Measurements from ENCODE around the gene EFS.

The EFS gene

GRCh38 chr14:23405516-23406025 is 40.6 kb upstream of the EFS start:
- no peak for DNase-seq (ENCODE audit: low read depth)
- TF ChIP-seq POLR2A (IDR thresholded peaks at IDR 0.05; ENCODE audit: extremely low read depth, insufficient read length) (no peak), MAX (IDR thresholded peaks at IDR 0.05; ENCODE audit: low read depth, low read length) (no peak), MYC (IDR thresholded peaks at IDR 0.05; ENCODE audit: low read depth, low read length) (no peak), CTCF (IDR thresholded peaks at IDR 0.05; ENCODE audit: low read depth, low read length) (no peak)
- H3K4me3 ChIP-seq (ENCODE audit: low read depth, low read length), result no peak overlapping the region

GRCh38 chr14:23405096-23405495 is 40.1 kb upstream of the EFS start:
- TF ChIP-seq CTCF (IDR thresholded peaks at IDR 0.05; ENCODE audit: low read depth, low read length) (no peak), POLR2A (IDR thresholded peaks at IDR 0.05; ENCODE audit: extremely low read depth, insufficient read length) (no peak), MAX (IDR thresholded peaks at IDR 0.05; ENCODE audit: low read depth, low read length) (no peak), MYC (IDR thresholded peaks at IDR 0.05; ENCODE audit: low read depth, low read length) (no peak)
- DNase-seq (ENCODE audit: low read depth), result no peak
- no peak overlapping the region for H3K4me3 ChIP-seq (ENCODE audit: low read depth, low read length)

GRCh38 chr14:23404331-23404900 is 39.4 kb upstream of the EFS start:
- TF ChIP-seq MYC (IDR thresholded peaks at IDR 0.05; ENCODE audit: low read depth, low read length) (no peak), MAX (IDR thresholded peaks at IDR 0.05; ENCODE audit: low read depth, low read length) (no peak), POLR2A (IDR thresholded peaks at IDR 0.05; ENCODE audit: extremely low read depth, insufficient read length) (no peak), CTCF (IDR thresholded peaks at IDR 0.05; ENCODE audit: low read depth, low read length) (no peak)
- no peak overlapping the region for H3K4me3 ChIP-seq (ENCODE audit: low read depth, low read length)
- no peak for DNase-seq (ENCODE audit: low read depth)

GRCh38 chr14:23403908-23404307 is 38.9 kb upstream of the EFS start:
- no peak overlapping the region for H3K4me3 ChIP-seq (ENCODE audit: low read depth, low read length)
- TF ChIP-seq POLR2A (IDR thresholded peaks at IDR 0.05; ENCODE audit: extremely low read depth, insufficient read length) (no peak), MYC (IDR thresholded peaks at IDR 0.05; ENCODE audit: low read depth, low read length) (no peak), CTCF (IDR thresholded peaks at IDR 0.05; ENCODE audit: low read depth, low read length) (no peak), MAX (IDR thresholded peaks at IDR 0.05; ENCODE audit: low read depth, low read length) (no peak)
- DNase-seq (ENCODE audit: low read depth), result no peak

- TF ChIP-seq CTCF (IDR thresholded peaks at IDR 0.05; ENCODE audit: low read depth, low read length), result no peak
- no peak overlapping the region for H3K4me3 ChIP-seq (ENCODE audit: low read depth, low read length)
- no peak for DNase-seq (ENCODE audit: low read depth)
Observed at GRCh38 chr14:23403139-23403438, 38.1 kb upstream of the EFS start.
